H1 (cell line): ENCODE measurements around the gene NPR2. TPM values are rescaled to one million over a fixed set of nuclear protein-coding genes. Genes with fewer than 3 reads are reported as not detected.

ENCODE experiments used
- CTCF ChIA-PET: fragments of 300-600 bp; sonication (Branson Sonifier 250); formaldehyde crosslinking; loops from one replicate; lab custom pipeline; 2021; ENCODE audit not compliant: partially characterized antibody; lab: Charles Lee
- POLR2A ChIA-PET: fragments of 300-600 bp; sonication (Branson Sonifier 250); formaldehyde crosslinking; loops from one replicate; lab custom pipeline; 2021; ENCODE audit warnings: inconsistent platforms; ENCODE audit not compliant: partially characterized antibody; lab: Charles Lee
- DNase-seq, 2 experiments: peaks; one replicate each; pipeline versions ENCODE4 v3.0.0 to v3.0.0-alpha.2; 2010 to 2022; ENCODE audit warnings: low spot score in 2 of 2, low read depth in 1 of 2, mixed read lengths in 1 of 2
- FAIRE-seq: peaks from 2 replicates; lab custom pipeline; 2011; peaks lifted over from hg19 to GRCh38; lab: Jason Lieb, UNC
- H2AFZ ChIP-seq: 2 replicates; pipeline ENCODE4 v1.8.1; 2012; ENCODE audit warnings: low read length, inconsistent platforms
- H2AK5ac ChIP-seq: 2 replicates; pipeline ENCODE4 v1.6.1; 2013; ENCODE audit warnings: low read depth, low read length
- H2BK120ac ChIP-seq: replicated peaks from 2 replicates; pipeline ENCODE3; 2013; ENCODE audit warnings: low read depth, low read length, inconsistent platforms
- H2BK12ac ChIP-seq: 2 replicates; pipeline ENCODE4 v1.6.1; 2013; ENCODE audit warnings: low read depth, low read length
- H2BK15ac ChIP-seq: 2 replicates; pipeline ENCODE4 v1.6.1; 2013; ENCODE audit warnings: low read length
- H2BK20ac ChIP-seq: 2 replicates; pipeline ENCODE4 v1.6.1; 2013; ENCODE audit warnings: low read length
- H2BK5ac ChIP-seq: 2 replicates; pipeline ENCODE4 v1.6.1; 2013; ENCODE audit warnings: low read depth, low read length
- H3K14ac ChIP-seq: 2 replicates; pipeline ENCODE4 v1.6.1; 2013; ENCODE audit warnings: inconsistent platforms; ENCODE audit not compliant: insufficient read length
- H3K18ac ChIP-seq: 2 replicates; pipeline ENCODE4 v1.6.1; 2013; ENCODE audit warnings: low read length; ENCODE audit errors: extremely low read depth
- H3K23ac ChIP-seq: 2 replicates; pipeline ENCODE4 v1.6.1; 2013; ENCODE audit warnings: inconsistent platforms; ENCODE audit not compliant: insufficient read length
- H3K23me2 ChIP-seq: 2 replicates; pipeline ENCODE4 v1.6.1; 2013; ENCODE audit warnings: low read depth, low read length
- H3K27ac ChIP-seq: 2 replicates; pipeline ENCODE4 v1.6.1; 2011; ENCODE audit warnings: low read depth, low read length, inconsistent platforms
- H3K27me3 ChIP-seq, 4 experiments: replicated peaks in 1 of 4; 1 replicate in 1 of 4; 2 replicates in 3 of 4; pipeline versions ENCODE4 v1.6.1 to v1.8.1; 2011 to 2013; ENCODE audit warnings: low read length in 3 of 4, mild to moderate bottlenecking in 3 of 4, inconsistent platforms in 2 of 4, mixed read lengths in 2 of 4, moderate library complexity in 1 of 4; ENCODE audit not compliant: control insufficient read depth in 3 of 4, insufficient read depth in 3 of 4; ENCODE audit errors: extremely low read depth in 1 of 4
- H3K36me3 ChIP-seq, 4 experiments: 2 replicates each; pipeline versions ENCODE4 v1.6.1 to v1.8.1; 2011 to 2013; ENCODE audit warnings: mild to moderate bottlenecking in 4 of 4, low read length in 3 of 4, moderate library complexity in 2 of 4, control low read depth in 1 of 4, inconsistent platforms in 1 of 4; ENCODE audit not compliant: insufficient read depth in 4 of 4, control insufficient read depth in 2 of 4
- H3K4ac ChIP-seq: replicated peaks from 2 replicates; pipeline ENCODE3; 2013; ENCODE audit warnings: low read length, low read depth, mixed read lengths, inconsistent platforms; ENCODE audit not compliant: insufficient read length
- H3K4me1 ChIP-seq, 4 experiments: replicated peaks in 1 of 4; 1 replicate in 1 of 4; 2 replicates in 3 of 4; pipeline versions ENCODE4 v1.6.1 to v1.8.1; 2011 to 2013; ENCODE audit warnings: low read length in 3 of 4, inconsistent platforms in 2 of 4, mixed read lengths in 1 of 4; ENCODE audit not compliant: insufficient read depth in 4 of 4, control insufficient read depth in 3 of 4
- H3K4me2 ChIP-seq, 2 experiments: 2 replicates each; pipeline versions ENCODE4 v1.6.1 to v1.8.1; 2011 to 2013; ENCODE audit warnings: low read depth in 2 of 2, low read length in 2 of 2, control low read depth in 1 of 2, inconsistent platforms in 1 of 2, mild to moderate bottlenecking in 1 of 2; ENCODE audit not compliant: insufficient read depth in 1 of 2
- H3K4me3 ChIP-seq, 4 experiments: fragments of 200-600, 300-600 bp in 1 of 4; sonication (generic), shearing (Covaris generic), sonication (Bioruptor Twin) in 1 of 4; 2 replicates each; pipeline versions ENCODE4 v1.5.1 to v1.8.1; 2011 to 2016; ENCODE audit warnings: low read length in 4 of 4, low read depth in 3 of 4, control low read depth in 2 of 4, inconsistent platforms in 2 of 4, mild to moderate bottlenecking in 2 of 4, mixed read lengths in 1 of 4, moderate library complexity in 1 of 4; ENCODE audit not compliant: insufficient read depth in 2 of 4; ENCODE audit errors: extremely low read depth in 1 of 4
- H3K56ac ChIP-seq: replicated peaks from 2 replicates; pipeline ENCODE3; 2013; ENCODE audit warnings: low read depth, mild to moderate bottlenecking, mixed read lengths, low read length, inconsistent platforms; ENCODE audit not compliant: insufficient read length
- H3K79me1 ChIP-seq: 2 replicates; pipeline ENCODE4 v1.6.1; 2013; ENCODE audit warnings: low read depth, low read length, control low read depth
- H3K79me2 ChIP-seq, 2 experiments: 2 replicates each; pipeline versions ENCODE4 v1.6.1 to v1.8.1; 2012 to 2013; ENCODE audit warnings: low read length in 2 of 2, mild to moderate bottlenecking in 2 of 2, inconsistent platforms in 1 of 2; ENCODE audit not compliant: insufficient read depth in 2 of 2, control insufficient read depth in 1 of 2
- H3K9ac ChIP-seq, 4 experiments: replicated peaks in 1 of 4; 1 replicate in 1 of 4; 2 replicates in 3 of 4; pipeline versions ENCODE4 v1.6.1 to v1.8.1; 2011 to 2013; ENCODE audit warnings: low read depth in 3 of 4, low read length in 3 of 4, control low read depth in 2 of 4, mild to moderate bottlenecking in 2 of 4, moderate library complexity in 2 of 4, inconsistent platforms in 1 of 4; ENCODE audit errors: extremely low read depth in 1 of 4
- H3K9me3 ChIP-seq, 2 experiments: 2 replicates each; pipeline versions ENCODE4 v1.6.1 to v1.8.1; 2012 to 2013; ENCODE audit warnings: mild to moderate bottlenecking in 2 of 2, moderate library complexity in 2 of 2, control low read depth in 1 of 2, inconsistent platforms in 1 of 2, low read depth in 1 of 2, low read length in 1 of 2, mixed read lengths in 1 of 2; ENCODE audit not compliant: insufficient read depth in 2 of 2
- H4K20me1 ChIP-seq, 2 experiments: replicated peaks in 1 of 2; 2 replicates each; pipeline versions ENCODE3 to v1.8.1; 2011 to 2013; ENCODE audit warnings: inconsistent platforms in 2 of 2, low read length in 2 of 2, mild to moderate bottlenecking in 1 of 2; ENCODE audit not compliant: insufficient read depth in 2 of 2, control insufficient read depth in 1 of 2
- H4K5ac ChIP-seq: 2 replicates; pipeline ENCODE4 v1.6.1; 2013; ENCODE audit warnings: low read length, low read depth, mixed read lengths, inconsistent platforms; ENCODE audit not compliant: insufficient read length
- H4K8ac ChIP-seq: 2 replicates; pipeline ENCODE4 v1.8.0; 2013; ENCODE audit warnings: mild to moderate bottlenecking, moderate library complexity, low read length, inconsistent platforms; ENCODE audit not compliant: insufficient read depth; ENCODE audit errors: extremely low read depth
- H4K91ac ChIP-seq: replicated peaks from 2 replicates; pipeline ENCODE3; 2013; ENCODE audit warnings: low read length, mixed read lengths, inconsistent platforms; ENCODE audit not compliant: insufficient read length
- CEBPB ChIP-seq: IDR thresholded peaks from 2 replicates; pipeline ENCODE4 v1.6.1; 2012; ENCODE audit warnings: low read depth, low read length
- NANOG ChIP-seq: IDR thresholded peaks from 2 replicates; pipeline ENCODE4 v1.6.1; 2011; ENCODE audit warnings: low read length, low read depth, mild to moderate bottlenecking, inconsistent platforms; ENCODE audit not compliant: insufficient read depth, poor library complexity, severe bottlenecking
- RBBP5 ChIP-seq: IDR thresholded peaks from 2 replicates; pipeline ENCODE4 v1.7.1; 2012; ENCODE audit warnings: low read depth, mild to moderate bottlenecking, inconsistent platforms, low read length, moderate library complexity, borderline replicate concordance
- SP1 ChIP-seq: IDR thresholded peaks from 2 replicates; pipeline ENCODE4 v1.6.1; 2011; ENCODE audit warnings: low read depth, low read length
- SP2 ChIP-seq: IDR thresholded peaks from 2 replicates; pipeline ENCODE4 v1.6.1; 2012; ENCODE audit warnings: mild to moderate bottlenecking, low read length, inconsistent platforms
- SP4 ChIP-seq: IDR thresholded peaks from 2 replicates; pipeline ENCODE4 v1.6.1; 2012; ENCODE audit warnings: low read length, inconsistent platforms
- SUZ12 ChIP-seq: fragments of 200-600 bp; sonication (generic); IDR thresholded peaks from 2 replicates; pipeline ENCODE4 v1.6.1; 2012; ENCODE audit warnings: mild to moderate bottlenecking, inconsistent platforms, low read length, moderate library complexity, mixed read lengths
- WGBS, 2 experiments: shearing (Covaris generic) in 1 of 2; methylation state at CpG; one replicate each; pipeline versions ENCODE4 v1.1.6 to v1.1.7; 2013 to 2015; ENCODE audit warnings: low lambda C conversion rate in 2 of 2, mixed read lengths in 2 of 2, inconsistent platforms in 1 of 2, low coverage in 1 of 2, missing lambda C conversion rate in 1 of 2; ENCODE audit not compliant: insufficient replicate concordance in 2 of 2, insufficient coverage in 1 of 2, insufficient read length in 1 of 2; ENCODE audit errors: extremely low coverage in 1 of 2, missing lambda C conversion rate in 1 of 2; 5-methylcytosine and 5-hydroxymethylcytosine counted together
- polyA plus RNA-seq, 7 experiments: library from polyadenylated mRNA; depleted of rRNA in 3 of 7; stranded (reverse) in 5 of 7; unstranded in 2 of 7; fragments of >200 nt in 5 of 7; fragments of 200-250 nt in 2 of 7; gene quantifications; 1 replicate in 5 of 7; 2 replicates in 1 of 7; 4 replicates in 1 of 7; pipeline versions ENCODE4 v1.2.1 to v1.2.3, GENCODE V29; 2011 to 2013; ENCODE audit warnings: missing spikeins in 2 of 7, mixed read lengths in 2 of 7
- total RNA-seq: library from RNA; stranded (reverse); fragmentation: NEBNext Ultra II Directional; extraction: Animal tissue kit (Norgen Biotek cat#: 25700); gene quantifications from 2 replicates; pipeline ENCODE4 v1.2.1, GENCODE V29; 2021

The NPR2 gene
- total and polyA plus RNA-seq, 2 of the 8 experiments (the other 6 are each of a cell fraction or from before 2014, with no cell fraction given), result 11.0 to 17.0 TPM

GRCh38 chr9:35753466-35753865, 37.9 kb upstream of the NPR2 start:
- POLR2A ChIA-PET, result interaction anchor here (1.8 to 1.9 kb wide), 2 partner anchors 15 to 58 kb away, joined by 4 read pairs; no protein-coding TSS in a partner anchor
- FAIRE-seq, result no peak
- Histone ChIP-seq H2BK120ac (no peak overlapping the region), H3K14ac (no peak overlapping the region), H3K79me2 (peaks cover under 1 to 11% of the 10 kb centered on the region in 2 experiments), H3K56ac (no peak overlapping the region), H3K4ac (no peak overlapping the region), H2AFZ (no peak overlapping the region), H4K91ac (no peak overlapping the region), H3K9ac (no peak overlapping the region), H3K4me2 (no peak overlapping the region), H3K4me1 (peaks cover 0 to 7% (median 4%) of the 10 kb centered on the region in 4 experiments; a peak in 6 of 7 replicates)
- no peak for DNase-seq
- WGBS, 2 experiments, result 94% methylated on average over 5 of the region's 5 CpGs; no CpG with 5 or more reads in 1 of the 2 experiments
- TF ChIP-seq SP2, result no peak
- TF ChIP-seq SP1, result no peak
- TF ChIP-seq SP4, result no peak
- TF ChIP-seq SUZ12, result no peak
- TF ChIP-seq NANOG, result no peak
- no peak for TF ChIP-seq CEBPB
- TF ChIP-seq RBBP5, result no peak
- TF ChIP-seq, all 59 proteins: peak for 0
- CTCF ChIA-PET, result interaction anchor here (0.9 to 3.5 kb wide), 6 partner anchors 15 to 59 kb away, joined by 3 to 27 read pairs (median 4); partner anchors contain the start of genes CREB3, SPAG8 and TLN1
- Histone ChIP-seq H2BK5ac (no peak overlapping the region), H2BK20ac (no peak overlapping the region), H4K5ac (no peak overlapping the region), H3K36me3 (peaks cover 3 to 22% (median 15%) of the 10 kb centered on the region in 4 experiments; a peak in 6 of 8 replicates), H2BK15ac (no peak overlapping the region), H3K4me3 (no peak overlapping the region), H3K9me3 (no peaks in the 10 kb centered on the region), H3K23me2 (peaks cover 4% of the 10 kb centered on the region), H4K20me1 (no peaks in the 10 kb centered on the region), H4K8ac (no peak overlapping the region; the same call in 1 of the 2 replicates), H2AK5ac (no peak overlapping the region), H3K79me1 (peaks cover 4% of the 10 kb centered on the region; the same call in 1 of the 2 replicates), H3K27me3 (no peaks in the 10 kb centered on the region), H2BK12ac (no peak overlapping the region), H3K23ac (no peak overlapping the region), H3K27ac (no peak overlapping the region), H3K18ac (no peak overlapping the region)
